Chondrocyte (in vitro differentiated cells): ENCODE results near the gene CENPT. TPM values are rescaled to one million over a fixed set of nuclear protein-coding genes. Genes with fewer than 3 reads are reported as not detected.
A peak's percentile ranks its signal among the peaks of the same experiment; 100 is the strongest.

ENCODE experiments used
- DNase-seq: peaks from one replicate; pipeline ENCODE4 v3.0.0; 2021; ENCODE audit warnings: mixed read lengths, low spot score
- H3K27ac Mint-ChIP-seq: one replicate; pipeline ENCODE4 v1.8.0; 2021; ENCODE audit warnings: mild to moderate bottlenecking, moderate library complexity, mixed read lengths; ENCODE audit not compliant: unreplicated experiment
- H3K27me3 Mint-ChIP-seq: 2 replicates; pipeline ENCODE4 v1.8.0; 2021; ENCODE audit warnings: low read depth, mixed read lengths
- H3K36me3 Mint-ChIP-seq: 2 replicates; pipeline ENCODE4 v1.8.0; 2021; ENCODE audit warnings: low read depth, mixed read lengths
- H3K4me1 Mint-ChIP-seq: 2 replicates; pipeline ENCODE4 v1.8.0; 2021; ENCODE audit warnings: low read depth, mild to moderate bottlenecking, mixed read lengths
- H3K4me3 Mint-ChIP-seq: one replicate; pipeline ENCODE4 v1.8.0; 2021; ENCODE audit warnings: mild to moderate bottlenecking, moderate library complexity, mixed read lengths; ENCODE audit not compliant: unreplicated experiment
- H3K9me3 Mint-ChIP-seq: 2 replicates; pipeline ENCODE4 v1.8.0; 2021; ENCODE audit warnings: low read depth, mixed read lengths
- CTCF ChIP-seq: fragments of 200-600 bp; sonication (generic); IDR thresholded peaks from 2 replicates; pipeline ENCODE4 v1.5.0; 2021; ENCODE audit warnings: antibody characterized with exemption, mild to moderate bottlenecking, moderate library complexity
- long read RNA-seq: library from polyadenylated mRNA; stranded (forward); transcript quantifications from one replicate; pipeline ENCODE4 v2.0.0, GENCODE V29; 2021
- total RNA-seq: library from RNA; stranded (reverse); gene quantifications from 3 replicates; pipeline ENCODE4 v1.2.1, GENCODE V29; 2021

The CENPT gene
- total RNA-seq: 50.5 to 58.3 TPM (median 52.8 TPM) in 3 replicates
- long read RNA-seq, transcript CENPT-218 (12 exons, 2,133 nt): major isoform, 26 of 143 reads
- long read RNA-seq, partial matches to known transcripts: 60 of 143 reads
- long read RNA-seq, other reads (novel, unspliced or antisense): 52 of 143 reads

- no peak for DNase-seq
- Mint-ChIP-seq H3K27me3 (no peaks in the 10 kb centered on the region), H3K27ac (peak within 1 kb of the TSS; percentile 93), H3K4me1 (peaks cover 55% of the 10 kb centered on the region), H3K36me3 (no peaks in the 10 kb centered on the region), H3K9me3 (no peaks in the 10 kb centered on the region), H3K4me3 (peak within 1 kb of the TSS; percentile 88)
- peak; percentile 11 for TF ChIP-seq CTCF
Measured at GRCh38 chr16:67847064-67847861, at the start of gene CENPT. Gene CENPT, minus strand, starts transcription at chr16:67847693. Its CDS starts 13,834 bp downstream, at chr16:67833859.

GRCh38 chr16:67897231-67897630 is 49.7 kb upstream of the CENPT start:
- peak overlapping the region; percentile 90 for H3K27ac Mint-ChIP-seq
- no peak for DNase-seq
- H3K9me3 Mint-ChIP-seq: no peaks in the 10 kb centered on the region
- H3K36me3 Mint-ChIP-seq: no peaks in the 10 kb centered on the region
- peaks cover 34% of the 10 kb centered on the region for H3K4me1 Mint-ChIP-seq
- H3K27me3 Mint-ChIP-seq: no peaks in the 10 kb centered on the region
- H3K4me3 Mint-ChIP-seq: no peak overlapping the region
- TF ChIP-seq CTCF: no peak

GRCh38 chr16:67893743-67894399 is 46.4 kb upstream of the CENPT start:
- TF ChIP-seq CTCF: no peak
- Mint-ChIP-seq H3K4me1 (peaks cover 35% of the 10 kb centered on the region), H3K9me3 (no peaks in the 10 kb centered on the region), H3K36me3 (no peaks in the 10 kb centered on the region), H3K27ac (peak overlapping the region; percentile 95), H3K27me3 (no peaks in the 10 kb centered on the region), H3K4me3 (peak overlapping the region; percentile 90)
- DNase-seq: no peak

GRCh38 chr16:67892899-67893742 is 45.6 kb upstream of the CENPT start, which contains the start of gene PSKH1:
Gene PSKH1, plus strand, starts transcription at chr16:67893254. Its CDS starts 15,496 bp downstream, at chr16:67908750.
- H3K4me3 Mint-ChIP-seq: peak within 1 kb of the TSS; percentile 90
- peak; percentile 98 for DNase-seq
- no peaks in the 10 kb centered on the region for H3K27me3 Mint-ChIP-seq
- peak; percentile 23 for TF ChIP-seq CTCF
- H3K9me3 Mint-ChIP-seq: no peaks in the 10 kb centered on the region
- peaks cover 35% of the 10 kb centered on the region for H3K4me1 Mint-ChIP-seq
- peak within 1 kb of the TSS; percentile 95 for H3K27ac Mint-ChIP-seq
- H3K36me3 Mint-ChIP-seq: no peaks in the 10 kb centered on the region
